Measurements from ENCODE around the gene GTF2I.
"Not testable (repeated sequence)": the region's sequence is repeated elsewhere in the genome, so short reads cannot be mapped to it uniquely, and the experiment has no call there.

DNA sequence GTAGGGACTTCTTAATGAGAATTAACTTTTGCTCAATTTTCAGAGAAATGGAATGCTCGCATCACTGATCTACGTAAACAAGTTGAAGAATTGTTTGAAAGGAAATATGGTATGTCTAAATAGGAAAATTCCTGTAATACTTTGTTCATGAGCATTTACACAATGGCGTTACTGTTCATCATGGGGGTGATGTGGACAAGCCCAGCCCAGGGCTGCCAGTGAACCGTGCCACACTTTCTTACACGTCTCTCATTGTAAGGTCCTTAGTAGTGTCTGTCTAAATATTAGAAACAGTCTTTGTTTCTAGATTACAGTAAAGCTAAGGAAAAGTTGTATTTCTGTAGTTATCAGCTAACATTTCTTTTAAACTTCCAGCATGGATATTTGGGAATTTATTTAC lies 72.7 kb downstream of the GTF2I start:
- TF ChIP-seq, protein P1, sequence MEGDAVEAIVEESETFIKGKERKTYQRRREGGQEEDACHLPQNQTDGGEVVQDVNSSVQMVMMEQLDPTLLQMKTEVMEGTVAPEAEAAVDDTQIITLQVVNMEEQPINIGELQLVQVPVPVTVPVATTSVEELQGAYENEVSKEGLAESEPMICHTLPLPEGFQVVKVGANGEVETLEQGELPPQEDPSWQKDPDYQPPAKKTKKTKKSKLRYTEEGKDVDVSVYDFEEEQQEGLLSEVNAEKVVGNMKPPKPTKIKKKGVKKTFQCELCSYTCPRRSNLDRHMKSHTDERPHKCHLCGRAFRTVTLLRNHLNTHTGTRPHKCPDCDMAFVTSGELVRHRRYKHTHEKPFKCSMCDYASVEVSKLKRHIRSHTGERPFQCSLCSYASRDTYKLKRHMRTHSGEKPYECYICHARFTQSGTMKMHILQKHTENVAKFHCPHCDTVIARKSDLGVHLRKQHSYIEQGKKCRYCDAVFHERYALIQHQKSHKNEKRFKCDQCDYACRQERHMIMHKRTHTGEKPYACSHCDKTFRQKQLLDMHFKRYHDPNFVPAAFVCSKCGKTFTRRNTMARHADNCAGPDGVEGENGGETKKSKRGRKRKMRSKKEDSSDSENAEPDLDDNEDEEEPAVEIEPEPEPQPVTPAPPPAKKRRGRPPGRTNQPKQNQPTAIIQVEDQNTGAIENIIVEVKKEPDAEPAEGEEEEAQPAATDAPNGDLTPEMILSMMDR (IDR thresholded peaks at IDR 0.05) = not testable (repeated sequence)
- not testable (repeated sequence) for TF ChIP-seq POLR2AphosphoS5 (IDR thresholded peaks at IDR 0.05)
